SH-SY5Y (cell line): ENCODE data around the gene PCDHB3.

Experiments used
- GATA2 ChIP-seq: IDR thresholded peaks from 2 replicates; pipeline ENCODE4 v1.6.1; 2011; ENCODE audit warnings: mild to moderate bottlenecking, low read depth, low read length
- GATA3 ChIP-seq: IDR thresholded peaks from 2 replicates; pipeline ENCODE4 v1.6.1; 2011; ENCODE audit warnings: low read depth, mild to moderate bottlenecking, low read length, moderate library complexity

Gene PCDHB3

GRCh38 chr5:141135030-141135717 lies 34.9 kb downstream of the PCDHB3 start, which contains the start of gene PCDHB5:
TSS of gene PCDHB5 (plus strand) at chr5:141135206. CDS start at chr5:141135435, 229 bp downstream.
- no peak for TF ChIP-seq GATA2
- no peak for TF ChIP-seq GATA3

- TF ChIP-seq GATA2 (no peak), GATA3 (no peak)
These were observed 35.5 kb downstream of the PCDHB3 start for GRCh38 chr5:141135718-141136266.

- TF ChIP-seq GATA3 (no peak), GATA2 (no peak)
These were observed 49.5 kb downstream of the PCDHB3 start, which contains the start of gene PCDHB6 for GRCh38 chr5:141149812-141150211. TSS of gene PCDHB6 (plus strand) at chr5:141150057. CDS start at chr5:141150258, 201 bp downstream.

GRCh38 chr5:141150224-141150992 lies 50.1 kb downstream of the PCDHB3 start:
- TF ChIP-seq GATA2 (no peak), GATA3 (no peak)

GRCh38 chr5:141150993-141151325 lies 50.7 kb downstream of the PCDHB3 start:
- no peak for TF ChIP-seq GATA2
- no peak for TF ChIP-seq GATA3
